HepG2 (cell line): ENCODE data around the gene SIMC1. TPM values are rescaled to one million over a fixed set of nuclear protein-coding genes. Genes with fewer than 3 reads are reported as not detected.

ENCODE experiments used
- DPF2 ChIP-seq: sonication (generic); formaldehyde crosslinking; IDR thresholded peaks from 2 replicates; pipeline ENCODE4 v1.4.0; 2020; ENCODE audit warnings: mild to moderate bottlenecking, low read depth, missing genetic modification reagents, borderline replicate concordance
- ESRRA ChIP-seq: sonication (generic); formaldehyde crosslinking; IDR thresholded peaks from 2 replicates; pipeline ENCODE4 v1.5.1; 2020; ENCODE audit warnings: mild to moderate bottlenecking, low read depth, missing genetic modification reagents
- ETV5 ChIP-seq: IDR thresholded peaks from 2 replicates; pipeline ENCODE4 v1.6.1; 2018; ENCODE audit warnings: missing biosample characterization, missing genetic modification reagents, inconsistent platforms, borderline replicate concordance
- HMGA1 ChIP-seq: sonication (generic); formaldehyde crosslinking; conservative IDR thresholded peaks from 2 replicates; pipeline ENCODE4 v1.4.0; 2020; ENCODE audit warnings: missing genetic modification reagents
- KDM1A ChIP-seq: IDR thresholded peaks from 2 replicates; pipeline ENCODE4 v1.6.1; 2016; ENCODE audit warnings: missing compliant biosample characterization
- MAFG ChIP-seq: sonication (generic); formaldehyde crosslinking; IDR thresholded peaks from 2 replicates; pipeline ENCODE4 v1.5.1; 2020; ENCODE audit warnings: mild to moderate bottlenecking, missing genetic modification reagents
- MED1 ChIP-seq: sonication (generic); formaldehyde crosslinking; IDR thresholded peaks from 2 replicates; pipeline ENCODE4 v1.4.0; 2020; ENCODE audit warnings: missing genetic modification reagents
- NFE2L1 ChIP-seq: sonication (generic); formaldehyde crosslinking; IDR thresholded peaks from 2 replicates; pipeline ENCODE4 v1.4.0; 2020; ENCODE audit warnings: missing genetic modification reagents, mild to moderate bottlenecking, borderline replicate concordance
- PHB2 ChIP-seq: fragments of 450-650 bp; IDR thresholded peaks from 2 replicates; pipeline ENCODE4 v1.6.1; 2018; ENCODE audit not compliant: partially characterized antibody
- RFX3 ChIP-seq: IDR thresholded peaks from 2 replicates; pipeline ENCODE4 v1.6.1; 2016; ENCODE audit warnings: missing biosample characterization, missing genetic modification reagents
- RXRA ChIP-seq: sonication (generic); formaldehyde crosslinking; IDR thresholded peaks from 2 replicates; pipeline ENCODE4 v1.5.1; 2020; ENCODE audit warnings: missing genetic modification reagents
- SP1 ChIP-seq, 2 experiments: fragments of 450-650 bp in 1 of 2; sonication (generic) in 1 of 2; formaldehyde crosslinking in 1 of 2; IDR thresholded peaks; 2 replicates each; pipeline versions ENCODE4 v1.4.0 to v1.6.1; 2016 to 2020; ENCODE audit warnings: missing genetic modification reagents in 1 of 2
- YEATS2 ChIP-seq: sonication (generic); formaldehyde crosslinking; IDR thresholded peaks from 2 replicates; pipeline ENCODE4 v1.4.0; 2020; ENCODE audit warnings: missing genetic modification reagents, borderline replicate concordance
- ZNF577 ChIP-seq: sonication (generic); formaldehyde crosslinking; IDR thresholded peaks from 2 replicates; pipeline ENCODE4 v1.4.0; 2020; ENCODE audit warnings: mild to moderate bottlenecking, low read depth, missing genetic modification reagents, borderline replicate concordance
- ZNF790 ChIP-seq: sonication (generic); formaldehyde crosslinking; IDR thresholded peaks from 2 replicates; pipeline ENCODE4 v1.8.0; 2022; ENCODE audit warnings: missing genetic modification reagents, mild to moderate bottlenecking, borderline replicate concordance
- polyA plus RNA-seq, 8 experiments: library from polyadenylated mRNA; depleted of rRNA in 3 of 8; stranded (reverse) in 7 of 8; unstranded in 1 of 8; fragments of >200 nt; fragmentation: Illumina TruSeq in 4 of 8; extraction: Trizol in 4 of 8; gene quantifications; 2 replicates each; pipeline versions ENCODE4 v1.2.1 to v1.2.3, GENCODE V29; 2011 to 2016; ENCODE audit warnings: low read depth in 4 of 8, missing spikeins in 1 of 8, mixed read lengths in 1 of 8; ENCODE audit not compliant: insufficient read depth in 1 of 8
- total RNA-seq, 5 experiments: library from RNA; depleted of rRNA; stranded (reverse); fragments of >200 nt; fragmentation: Illumina TruSeq; extraction: Trizol; gene quantifications; 2 replicates each; pipeline ENCODE4 v1.2.3, GENCODE V29; 2016; ENCODE audit warnings: low read depth in 1 of 5
- TF ChIP-seq, protein P1 (sequence below): sonication (generic); formaldehyde crosslinking; IDR thresholded peaks from 2 replicates; pipeline ENCODE4 v1.8.0; 2022; ENCODE audit warnings: missing genetic modification reagents, mild to moderate bottlenecking, moderate library complexity, borderline replicate concordance
- TF ChIP-seq, protein P2 (sequence below): sonication (generic); formaldehyde crosslinking; IDR thresholded peaks from 2 replicates; pipeline ENCODE4 v1.8.0; 2023; ENCODE audit warnings: mild to moderate bottlenecking, missing genetic modification reagents
- TF ChIP-seq, protein P3 (sequence below): sonication (generic); formaldehyde crosslinking; IDR thresholded peaks from 2 replicates; pipeline ENCODE4 v1.4.0; 2020; ENCODE audit warnings: mild to moderate bottlenecking, missing genetic modification reagents
- TF ChIP-seq, protein P4 (sequence below): sonication (generic); formaldehyde crosslinking; IDR thresholded peaks from 2 replicates; pipeline ENCODE4 v1.4.0; 2020; ENCODE audit warnings: missing genetic modification reagents
- TF ChIP-seq, protein P5 (sequence below): sonication (generic); formaldehyde crosslinking; IDR thresholded peaks from 2 replicates; pipeline ENCODE4 v1.4.0; 2020; ENCODE audit warnings: missing genetic modification reagents, borderline replicate concordance
- TF ChIP-seq, protein P6 (sequence below): sonication (generic); formaldehyde crosslinking; IDR thresholded peaks from 2 replicates; pipeline ENCODE4 v1.4.0; 2020; ENCODE audit warnings: missing genetic modification reagents

The SIMC1 gene
- total and polyA plus RNA-seq, 2 of the 13 experiments (the other 11 are each of a cell fraction or from before 2014, with no cell fraction given) = 5.4 to 6.8 TPM

DNA sequence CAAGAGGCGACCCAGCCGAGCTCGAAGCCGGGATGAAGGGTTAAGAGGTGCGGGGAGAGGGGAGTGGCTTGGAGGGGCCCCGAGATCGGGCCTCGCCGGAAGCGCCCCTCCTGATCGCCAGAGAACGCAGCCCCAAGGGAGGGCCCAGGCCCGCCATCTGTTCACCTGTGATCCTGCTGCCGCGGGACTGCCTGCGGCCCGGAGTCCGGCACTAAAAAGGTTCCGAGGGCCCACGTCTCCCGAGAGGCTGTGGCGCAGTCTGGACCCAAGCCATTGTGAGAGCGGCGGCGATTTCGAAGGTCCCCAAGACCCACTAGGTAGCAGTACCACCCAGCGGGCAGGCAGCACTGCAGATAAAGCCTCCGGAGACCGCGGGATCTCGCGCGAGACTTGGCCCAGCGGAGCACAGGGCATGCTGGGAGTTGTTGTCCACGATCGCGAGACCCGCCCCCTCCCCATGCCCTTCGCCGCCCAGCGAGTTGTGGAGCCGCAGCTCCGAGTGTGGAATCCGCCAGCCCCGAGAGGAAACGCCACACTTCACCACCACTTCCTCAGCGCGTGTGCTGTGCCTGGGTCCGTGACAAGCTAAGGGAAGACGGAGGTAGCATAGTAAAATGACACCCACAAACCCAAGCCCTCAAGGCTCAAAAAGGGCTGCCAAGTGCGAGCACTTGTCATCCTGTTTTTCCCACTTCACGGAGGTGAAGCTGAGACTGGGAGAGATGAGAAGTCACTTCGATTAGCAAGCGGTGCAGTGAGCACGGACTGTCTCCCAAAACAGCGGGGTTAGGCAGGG is 123.4 kb downstream of the SIMC1 start, which contains the start of gene KIAA1191 (continued):
- TF ChIP-seq ZNF577 (CRISPR knock-in tag) (no peak), RXRA (CRISPR knock-in tag) (no peak), ZNF790 (CRISPR knock-in tag) (peak; percentile 88; the same call in 1 of the 2 replicates), ETV5 (peak; percentile 68), NFE2L1 (CRISPR knock-in tag) (no peak), ESRRA (CRISPR knock-in tag) (peak; percentile 60; the same call in 1 of the 2 replicates), YEATS2 (peak; percentile 93), MED1 (CRISPR knock-in tag) (no peak; the same call in 1 of the 2 replicates), KDM1A (no peak), RFX3 (no peak), MAFG (no peak), PHB2 (no peak), HMGA1 (no peak), DPF2 (CRISPR knock-in tag) (no peak), SP1 (IDR thresholded peaks at IDR 0.05) (no peak), SP1 (CRISPR knock-in tag; IDR thresholded peaks at IDR 0.05) (peak; percentile 61)
- TF ChIP-seq, protein P1, sequence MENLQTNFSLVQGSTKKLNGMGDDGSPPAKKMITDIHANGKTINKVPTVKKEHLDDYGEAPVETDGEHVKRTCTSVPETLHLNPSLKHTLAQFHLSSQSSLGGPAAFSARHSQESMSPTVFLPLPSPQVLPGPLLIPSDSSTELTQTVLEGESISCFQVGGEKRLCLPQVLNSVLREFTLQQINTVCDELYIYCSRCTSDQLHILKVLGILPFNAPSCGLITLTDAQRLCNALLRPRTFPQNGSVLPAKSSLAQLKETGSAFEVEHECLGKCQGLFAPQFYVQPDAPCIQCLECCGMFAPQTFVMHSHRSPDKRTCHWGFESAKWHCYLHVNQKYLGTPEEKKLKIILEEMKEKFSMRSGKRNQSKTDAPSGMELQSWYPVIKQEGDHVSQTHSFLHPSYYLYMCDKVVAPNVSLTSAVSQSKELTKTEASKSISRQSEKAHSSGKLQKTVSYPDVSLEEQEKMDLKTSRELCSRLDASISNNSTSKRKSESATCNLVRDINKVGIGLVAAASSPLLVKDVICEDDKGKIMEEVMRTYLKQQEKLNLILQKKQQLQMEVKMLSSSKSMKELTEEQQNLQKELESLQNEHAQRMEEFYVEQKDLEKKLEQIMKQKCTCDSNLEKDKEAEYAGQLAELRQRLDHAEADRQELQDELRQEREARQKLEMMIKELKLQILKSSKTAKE (CRISPR knock-in tag) = no peak
- TF ChIP-seq, protein P2, sequence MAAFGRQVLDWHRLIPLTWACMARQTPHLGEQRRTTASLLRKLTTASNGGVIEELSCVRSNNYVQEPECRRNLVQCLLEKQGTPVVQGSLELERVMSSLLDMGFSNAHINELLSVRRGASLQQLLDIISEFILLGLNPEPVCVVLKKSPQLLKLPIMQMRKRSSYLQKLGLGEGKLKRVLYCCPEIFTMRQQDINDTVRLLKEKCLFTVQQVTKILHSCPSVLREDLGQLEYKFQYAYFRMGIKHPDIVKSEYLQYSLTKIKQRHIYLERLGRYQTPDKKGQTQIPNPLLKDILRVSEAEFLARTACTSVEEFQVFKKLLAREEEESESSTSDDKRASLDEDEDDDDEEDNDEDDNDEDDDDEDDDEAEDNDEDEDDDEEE (CRISPR knock-in tag) = peak; percentile 61
- TF ChIP-seq, protein P3, sequence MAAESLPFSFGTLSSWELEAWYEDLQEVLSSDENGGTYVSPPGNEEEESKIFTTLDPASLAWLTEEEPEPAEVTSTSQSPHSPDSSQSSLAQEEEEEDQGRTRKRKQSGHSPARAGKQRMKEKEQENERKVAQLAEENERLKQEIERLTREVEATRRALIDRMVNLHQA = no peak
- TF ChIP-seq, protein P4, sequence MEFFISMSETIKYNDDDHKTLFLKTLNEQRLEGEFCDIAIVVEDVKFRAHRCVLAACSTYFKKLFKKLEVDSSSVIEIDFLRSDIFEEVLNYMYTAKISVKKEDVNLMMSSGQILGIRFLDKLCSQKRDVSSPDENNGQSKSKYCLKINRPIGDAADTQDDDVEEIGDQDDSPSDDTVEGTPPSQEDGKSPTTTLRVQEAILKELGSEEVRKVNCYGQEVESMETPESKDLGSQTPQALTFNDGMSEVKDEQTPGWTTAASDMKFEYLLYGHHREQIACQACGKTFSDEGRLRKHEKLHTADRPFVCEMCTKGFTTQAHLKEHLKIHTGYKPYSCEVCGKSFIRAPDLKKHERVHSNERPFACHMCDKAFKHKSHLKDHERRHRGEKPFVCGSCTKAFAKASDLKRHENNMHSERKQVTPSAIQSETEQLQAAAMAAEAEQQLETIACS (CRISPR knock-in tag) = no peak
- TF ChIP-seq, protein P5, sequence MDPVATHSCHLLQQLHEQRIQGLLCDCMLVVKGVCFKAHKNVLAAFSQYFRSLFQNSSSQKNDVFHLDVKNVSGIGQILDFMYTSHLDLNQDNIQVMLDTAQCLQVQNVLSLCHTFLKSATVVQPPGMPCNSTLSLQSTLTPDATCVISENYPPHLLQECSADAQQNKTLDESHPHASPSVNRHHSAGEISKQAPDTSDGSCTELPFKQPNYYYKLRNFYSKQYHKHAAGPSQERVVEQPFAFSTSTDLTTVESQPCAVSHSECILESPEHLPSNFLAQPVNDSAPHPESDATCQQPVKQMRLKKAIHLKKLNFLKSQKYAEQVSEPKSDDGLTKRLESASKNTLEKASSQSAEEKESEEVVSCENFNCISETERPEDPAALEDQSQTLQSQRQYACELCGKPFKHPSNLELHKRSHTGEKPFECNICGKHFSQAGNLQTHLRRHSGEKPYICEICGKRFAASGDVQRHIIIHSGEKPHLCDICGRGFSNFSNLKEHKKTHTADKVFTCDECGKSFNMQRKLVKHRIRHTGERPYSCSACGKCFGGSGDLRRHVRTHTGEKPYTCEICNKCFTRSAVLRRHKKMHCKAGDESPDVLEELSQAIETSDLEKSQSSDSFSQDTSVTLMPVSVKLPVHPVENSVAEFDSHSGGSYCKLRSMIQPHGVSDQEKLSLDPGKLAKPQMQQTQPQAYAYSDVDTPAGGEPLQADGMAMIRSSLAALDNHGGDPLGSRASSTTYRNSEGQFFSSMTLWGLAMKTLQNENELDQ (CRISPR knock-in tag) = peak; percentile 72; the same call in 1 of the 2 replicates
- TF ChIP-seq, protein P6, sequence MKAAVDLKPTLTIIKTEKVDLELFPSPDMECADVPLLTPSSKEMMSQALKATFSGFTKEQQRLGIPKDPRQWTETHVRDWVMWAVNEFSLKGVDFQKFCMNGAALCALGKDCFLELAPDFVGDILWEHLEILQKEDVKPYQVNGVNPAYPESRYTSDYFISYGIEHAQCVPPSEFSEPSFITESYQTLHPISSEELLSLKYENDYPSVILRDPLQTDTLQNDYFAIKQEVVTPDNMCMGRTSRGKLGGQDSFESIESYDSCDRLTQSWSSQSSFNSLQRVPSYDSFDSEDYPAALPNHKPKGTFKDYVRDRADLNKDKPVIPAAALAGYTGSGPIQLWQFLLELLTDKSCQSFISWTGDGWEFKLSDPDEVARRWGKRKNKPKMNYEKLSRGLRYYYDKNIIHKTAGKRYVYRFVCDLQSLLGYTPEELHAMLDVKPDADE (CRISPR knock-in tag) = no peak
